GM13977 (cell line): ENCODE measurements around the gene MUC15.

Experiments
- DNase-seq: peaks from one replicate; pipeline ENCODE4 v3.0.0; 2012; ENCODE audit warnings: low spot score
- CTCF ChIP-seq: IDR thresholded peaks from 2 replicates; pipeline ENCODE4 v1.5.1; 2012; ENCODE audit warnings: mild to moderate bottlenecking, control low read depth; ENCODE audit not compliant: insufficient read depth; ENCODE audit errors: extremely low read depth, missing control alignments
- in situ Hi-C: fragments of 300-500 bp; cut with MboI; formaldehyde crosslinking; loops from one replicate; pipeline ENCODE4 v1.12.0; 2022; ENCODE audit warnings: low sequenced_read_pairs, low pct_unique_long_range_greater_than_20kb, mixed read lengths, inconsistent platforms; ENCODE audit not compliant: unreplicated experiment

Gene MUC15

GRCh38 chr11:26510164-26510563 is 61.9 kb downstream of the MUC15 start:
- in situ Hi-C loops: no loop called here

More at GRCh38 chr11:26510164-26510563, 61.9 kb downstream of the MUC15 start:
- no peak for TF ChIP-seq CTCF
- no peak for DNase-seq
